B cell (primary cell): ENCODE data around the gene PRPF38A. TPM values are rescaled to one million over a fixed set of nuclear protein-coding genes. Genes with fewer than 3 reads are reported as not detected.

ENCODE experiments used
- ATAC-seq: fragments of 200-7000 bp; cut with Tn5 transposase; one replicate; pipeline ENCODE4 v1.10.0; 2021; ENCODE audit warnings: low read depth, mild to moderate bottlenecking, moderate number of reproducible peaks, moderate library complexity
- CTCF ChIA-PET: fragments of 350-600 bp; sonication (Branson Sonifier 250); formaldehyde crosslinking; loops from one replicate; lab custom pipeline; 2021; ENCODE audit warnings: antibody characterized with exemption, inconsistent platforms; lab: Charles Lee
- POLR2A ChIA-PET: fragments of 350-600 bp; sonication (Branson Sonifier 250); formaldehyde crosslinking; loops from one replicate; lab custom pipeline; 2021; ENCODE audit warnings: antibody characterized with exemption; lab: Charles Lee
- DNase-seq: peaks from one replicate; pipeline ENCODE4 v3.0.0; 2013
- H2AFZ ChIP-seq: 2 replicates; pipeline ENCODE4 v1.6.1; 2012; ENCODE audit warnings: mild to moderate bottlenecking, low read depth, low read length; ENCODE audit not compliant: insufficient read depth, poor library complexity, severe bottlenecking
- H3K27ac ChIP-seq, 2 donors: 1 replicate in 1 of 2; 2 replicates in 1 of 2; pipeline ENCODE4 v1.5.1; 2012 to 2013; ENCODE audit warnings: low read length in 2 of 2, mild to moderate bottlenecking in 2 of 2, moderate library complexity in 1 of 2
- H3K27me3 ChIP-seq, 4 experiments: fragments of 200-600 bp in 1 of 4; sonication (generic) in 1 of 4; replicated peaks in 1 of 4; 1 replicate in 2 of 4; 2 replicates in 2 of 4; pipeline versions ENCODE4 v1.6.1 to v1.7.0; 2013 to 2016; ENCODE audit warnings: low read length in 3 of 4, mild to moderate bottlenecking in 2 of 4, mixed read lengths in 1 of 4, moderate library complexity in 1 of 4; ENCODE audit not compliant: insufficient read depth in 4 of 4, control insufficient read depth in 3 of 4; ENCODE audit errors: control extremely low read depth in 1 of 4
- H3K36me3 ChIP-seq, 2 experiments: replicated peaks in 1 of 2; 1 replicate in 1 of 2; 2 replicates in 1 of 2; pipeline versions ENCODE4 v1.6.1 to v1.7.1; 2013; ENCODE audit warnings: low read length in 1 of 2; ENCODE audit not compliant: insufficient read depth in 2 of 2, control insufficient read depth in 1 of 2; ENCODE audit errors: control extremely low read depth in 1 of 2, extremely low read depth in 1 of 2
- H3K4me1 ChIP-seq, 2 donors: fragments of 200-600 bp in 1 of 2; sonication (generic) in 1 of 2; 1 replicate in 1 of 2; 2 replicates in 1 of 2; pipeline versions ENCODE4 v1.5.1 to v1.6.1; 2013 to 2017; ENCODE audit warnings: low read length in 2 of 2; ENCODE audit not compliant: control insufficient read depth in 2 of 2, insufficient read depth in 2 of 2
- H3K4me2 ChIP-seq: replicated peaks from 2 replicates; pipeline ENCODE3; 2012; ENCODE audit warnings: mild to moderate bottlenecking, low read depth, low read length; ENCODE audit not compliant: poor library complexity, severe bottlenecking
- H3K4me3 ChIP-seq, 5 experiments: fragments of 200-600 bp in 1 of 5; sonication (generic) in 1 of 5; 1 replicate in 3 of 5; 2 replicates in 2 of 5; pipeline versions ENCODE4 v1.5.1 to v1.7.0; 2011 to 2016; ENCODE audit warnings: low read length in 4 of 5, mild to moderate bottlenecking in 4 of 5, low read depth in 2 of 5, control low read depth in 1 of 5, moderate library complexity in 1 of 5; ENCODE audit not compliant: insufficient read depth in 1 of 5; ENCODE audit errors: control extremely low read depth in 1 of 5, extremely low read depth in 1 of 5
- H3K79me2 ChIP-seq: fragments of 200-600 bp; sonication (generic); one replicate; pipeline ENCODE4 v1.6.0; 2016; ENCODE audit warnings: low read length; ENCODE audit not compliant: control insufficient read depth, insufficient read depth
- H3K9ac ChIP-seq: fragments of 200-600 bp; sonication (generic); 2 replicates; pipeline ENCODE4 v1.6.1; 2017; ENCODE audit warnings: mild to moderate bottlenecking, low read length, moderate library complexity
- H3K9me3 ChIP-seq, 3 donors: one replicate each; pipeline versions ENCODE4 v1.6.1 to v1.7.1; 2013; ENCODE audit warnings: low read length in 2 of 3; ENCODE audit not compliant: control insufficient read depth in 2 of 3, insufficient read depth in 1 of 3; ENCODE audit errors: control extremely low read depth in 1 of 3
- H4K20me1 ChIP-seq: 2 replicates; pipeline ENCODE4 v1.6.0; 2012; ENCODE audit warnings: mild to moderate bottlenecking, low read length; ENCODE audit not compliant: insufficient read depth, control insufficient read depth, poor library complexity, severe bottlenecking
- H3K27ac Mint-ChIP-seq: one replicate; pipeline ENCODE4 v1.8.0; 2021; ENCODE audit warnings: mixed read lengths
- H3K27me3 Mint-ChIP-seq: one replicate; pipeline ENCODE4 v1.8.0; 2021; ENCODE audit warnings: mixed read lengths
- H3K4me1 Mint-ChIP-seq: one replicate; pipeline ENCODE4 v1.8.0; 2021; ENCODE audit warnings: mixed read lengths
- H3K4me3 Mint-ChIP-seq: one replicate; pipeline ENCODE4 v1.8.0; 2021; ENCODE audit warnings: mixed read lengths
- H3K9me3 Mint-ChIP-seq: one replicate; pipeline ENCODE4 v1.8.0; 2022; ENCODE audit warnings: mixed read lengths; ENCODE audit not compliant: insufficient read depth
- CTCF ChIP-seq: fragments of 200-600 bp; IDR thresholded peaks from one replicate; pipeline ENCODE4 v1.8.0; 2022; ENCODE audit warnings: antibody characterized with exemption, mild to moderate bottlenecking
- EZH2 ChIP-seq: IDR thresholded peaks from 2 replicates; pipeline ENCODE4 v1.6.1; 2012; ENCODE audit warnings: borderline replicate concordance, low read depth, mild to moderate bottlenecking, moderate library complexity, low read length; ENCODE audit not compliant: insufficient read depth, poor library complexity, severe bottlenecking
- WGBS: methylation state at CpG from one replicate; pipeline ENCODE4 v1.1.5; 2013; ENCODE audit warnings: missing lambda C conversion rate; ENCODE audit not compliant: insufficient coverage; 5-methylcytosine and 5-hydroxymethylcytosine counted together
- intact Hi-C: fragments of 100-400 bp; cut with micrococcal nuclease; formaldehyde crosslinking; loops from one replicate; pipeline ENCODE4 v1.10.0; 2022
- polyA plus RNA-seq: library from polyadenylated mRNA; depleted of rRNA; stranded (reverse); fragments of >200 nt; gene quantifications from 2 replicates; pipeline ENCODE4 v1.2.3, GENCODE V29; 2012
- total RNA-seq, 2 donors: library from RNA; stranded (reverse); fragments of 120-200 nt in 1 of 2; gene quantifications; 1 replicate in 1 of 2; 2 replicates in 1 of 2; pipeline versions ENCODE4 v1.2.3 to v1.2.4, GENCODE V29; 2013 to 2022

PRPF38A gene
- total and polyA plus RNA-seq, 2 donors (not counting 1 experiment from before 2014, with no cell fraction given) = 21.8 to 69.8 TPM

- ATAC-seq = no peak
- Histone ChIP-seq H3K9me3 (no peaks in the 10 kb centered on the region), H3K4me3 (no peak overlapping the region), H3K36me3 (peaks cover 25 to 60% of the 10 kb centered on the region in 2 experiments), H3K27ac (no peak overlapping the region), H3K9ac (no peak overlapping the region), H4K20me1 (no peaks in the 10 kb centered on the region), H3K4me1 (no peaks in the 10 kb centered on the region), H3K4me2 (no peak overlapping the region), H3K79me2 (no peaks in the 10 kb centered on the region), H2AFZ (no peak overlapping the region), H3K27me3 (no peaks in the 10 kb centered on the region)
- no peak overlapping the region for H3K4me3 Mint-ChIP-seq
- 100% methylated on average over 1 of the region's 1 CpG for WGBS
- H3K27me3 Mint-ChIP-seq = no peaks in the 10 kb centered on the region
- ChIA-PET CTCF (interaction anchor here (0.6 to 1.1 kb wide), 2 partner anchors 251 to 984 kb away, joined by 3 read pairs; no protein-coding TSS in a partner anchor), POLR2A (no interaction called here)
- no peaks in the 10 kb centered on the region for H3K9me3 Mint-ChIP-seq
- intact Hi-C loops = no loop called here
- H3K27ac Mint-ChIP-seq = no peak overlapping the region
- no peak for TF ChIP-seq CTCF
- no peak for TF ChIP-seq EZH2
- H3K4me1 Mint-ChIP-seq = no peaks in the 10 kb centered on the region
- DNase-seq = no peak
Measured at GRCh38 chr1:52435650-52436049, 31.2 kb downstream of the PRPF38A start.

- intact Hi-C loops = no loop called here
- POLR2A ChIA-PET = no interaction called here
- 100% methylated on average over 1 of the region's 7 CpGs for WGBS
Measured at GRCh38 chr1:52436817-52437216, 32.4 kb downstream of the PRPF38A start.

More at GRCh38 chr1:52436817-52437216, 32.4 kb downstream of the PRPF38A start:
- no peak overlapping the region for H3K4me2 ChIP-seq
- TF ChIP-seq EZH2 (no peak), CTCF (no peak)
- H3K9ac ChIP-seq = no peak overlapping the region
- peaks cover 23 to 57% of the 10 kb centered on the region in 2 experiments for H3K36me3 ChIP-seq
- no peaks in the 10 kb centered on the region for H4K20me1 ChIP-seq
- Mint-ChIP-seq H3K4me1 (no peaks in the 10 kb centered on the region), H3K27ac (no peak overlapping the region), H3K4me3 (no peak overlapping the region), H3K27me3 (no peaks in the 10 kb centered on the region), H3K9me3 (no peaks in the 10 kb centered on the region)
- H2AFZ ChIP-seq = no peak overlapping the region
- H3K4me3 ChIP-seq = no peak overlapping the region
- H3K79me2 ChIP-seq = no peaks in the 10 kb centered on the region
- no peaks in the 10 kb centered on the region for H3K4me1 ChIP-seq
- no peaks in the 10 kb centered on the region for H3K9me3 ChIP-seq
- no peak overlapping the region for H3K27ac ChIP-seq
- ATAC-seq (no peak), DNase-seq (no peak)
- H3K27me3 ChIP-seq = no peaks in the 10 kb centered on the region
- CTCF ChIA-PET = no interaction called here
